PC-3 (cell line): ENCODE measurements around the gene STUM. TPM values are rescaled to one million over a fixed set of nuclear protein-coding genes. Genes with fewer than 3 reads are reported as not detected.

Experiments
- ATAC-seq: fragments of 200-7000 bp; cut with Tn5 transposase; 2 replicates; pipeline ENCODE4 v1.9.1; 2020; ENCODE audit warnings: mild to moderate bottlenecking, moderate library complexity
- BruUV-seq: library from RNA; stranded (reverse); fragments of 400-500 nt; replicated peaks from 2 replicates; lab custom pipeline; 2021; lab: Mats Ljungman, UMichigan
- CTCF ChIA-PET: fragments of 300-600 bp; sonication (Branson Sonifier 250); formaldehyde crosslinking; loops from one replicate; lab custom pipeline; 2022; ENCODE audit warnings: antibody characterized with exemption; lab: Charles Lee
- POLR2A ChIA-PET: fragments of 300-600 bp; sonication (Branson Sonifier 250); formaldehyde crosslinking; loops from one replicate; lab custom pipeline; 2022; ENCODE audit warnings: antibody characterized with exemption; ENCODE audit not compliant: unreplicated experiment; lab: Charles Lee
- DNase-seq: peaks from one replicate; pipeline ENCODE4 v3.0.0-alpha.2; 2015
- H2AFZ ChIP-seq: fragments of 300-600 bp; sonication (generic); 2 replicates; pipeline ENCODE4 v1.6.0; 2016; ENCODE audit warnings: antibody characterized with exemption, low read length
- H3F3A ChIP-seq: fragments of 300-600 bp; sonication (generic); one replicate; pipeline ENCODE4 v1.6.0; 2017; ENCODE audit warnings: antibody characterized with exemption, low read length, control low read depth, mild to moderate bottlenecking; ENCODE audit not compliant: unreplicated experiment
- H3K27ac ChIP-seq: fragments of 300-600 bp; sonication (generic); 2 replicates; pipeline ENCODE4 v1.5.1; 2016; ENCODE audit warnings: mild to moderate bottlenecking, low read length
- H3K27me3 ChIP-seq: fragments of 300-600 bp; sonication (generic); 2 replicates; pipeline ENCODE4 v1.6.1; 2016; ENCODE audit warnings: low read length, mixed read lengths
- H3K36me3 ChIP-seq: fragments of 300-600 bp; sonication (generic); 2 replicates; pipeline ENCODE4 v1.6.1; 2016; ENCODE audit warnings: low read depth, mixed run types, low read length, mixed read lengths
- H3K4me1 ChIP-seq: fragments of 300-600 bp; sonication (generic); 2 replicates; pipeline ENCODE4 v1.5.1; 2016; ENCODE audit warnings: low read length; ENCODE audit not compliant: insufficient read depth
- H3K4me2 ChIP-seq: fragments of 300-600 bp; sonication (generic); 2 replicates; pipeline ENCODE4 v1.6.0; 2016; ENCODE audit warnings: low read length
- H3K4me3 ChIP-seq: fragments of 300-600 bp; sonication (generic); 2 replicates; pipeline ENCODE4 v1.5.1; 2016; ENCODE audit warnings: mild to moderate bottlenecking, low read length, mixed read lengths
- H3K79me2 ChIP-seq: fragments of 300-600 bp; sonication (generic); 2 replicates; pipeline ENCODE4 v1.6.1; 2017; ENCODE audit warnings: low read length, mixed read lengths
- H3K9ac ChIP-seq: fragments of 300-600 bp; sonication (generic); 2 replicates; pipeline ENCODE4 v1.6.0; 2016; ENCODE audit warnings: mild to moderate bottlenecking, low read length
- H3K9me2 ChIP-seq: fragments of 300-600 bp; sonication (generic); replicated peaks from 2 replicates; pipeline ENCODE4 v1.6.1; 2016; ENCODE audit warnings: mixed run types, low read length, mixed read lengths
- H3K9me3 ChIP-seq: fragments of 300-600 bp; sonication (generic); 2 replicates; pipeline ENCODE4 v1.6.1; 2016; ENCODE audit warnings: low read length, mixed read lengths
- H4K20me1 ChIP-seq: fragments of 300-600 bp; sonication (generic); 2 replicates; pipeline ENCODE4 v1.6.1; 2016; ENCODE audit warnings: low read length, mixed read lengths
- EZH2 ChIP-seq: fragments of 300-600 bp; sonication (generic); IDR thresholded peaks from one replicate; pipeline ENCODE4 v1.6.1; 2017; ENCODE audit warnings: antibody characterized with exemption, mild to moderate bottlenecking, low read length; ENCODE audit not compliant: unreplicated experiment
- EZH2phosphoT487 ChIP-seq: fragments of 300-600 bp; sonication (generic); IDR thresholded peaks from 2 replicates; pipeline ENCODE4 v1.6.1; 2018; ENCODE audit warnings: mild to moderate bottlenecking, antibody characterized with exemption, low read length, borderline replicate concordance
- intact Hi-C: fragments of 100-400 bp; cut with micrococcal nuclease; formaldehyde crosslinking; loops from 2 replicates; pipeline ENCODE4 v1.9.0; 2023
- total RNA-seq: library from RNA; depleted of rRNA; stranded (reverse); fragments of >200 nt; gene quantifications from 2 replicates; pipeline ENCODE4 v1.2.3, GENCODE V29; 2014
- TF ChIP-seq, protein P1 (sequence below): fragments of 300-600 bp; sonication (generic); conservative IDR thresholded peaks from 2 replicates; pipeline ENCODE4 v1.5.1; 2017; ENCODE audit warnings: antibody characterized with exemption, low read depth, mild to moderate bottlenecking, low read length

The STUM gene
- total RNA-seq, 1 experiment from 2014 or later, result 0.58 TPM

DNA sequence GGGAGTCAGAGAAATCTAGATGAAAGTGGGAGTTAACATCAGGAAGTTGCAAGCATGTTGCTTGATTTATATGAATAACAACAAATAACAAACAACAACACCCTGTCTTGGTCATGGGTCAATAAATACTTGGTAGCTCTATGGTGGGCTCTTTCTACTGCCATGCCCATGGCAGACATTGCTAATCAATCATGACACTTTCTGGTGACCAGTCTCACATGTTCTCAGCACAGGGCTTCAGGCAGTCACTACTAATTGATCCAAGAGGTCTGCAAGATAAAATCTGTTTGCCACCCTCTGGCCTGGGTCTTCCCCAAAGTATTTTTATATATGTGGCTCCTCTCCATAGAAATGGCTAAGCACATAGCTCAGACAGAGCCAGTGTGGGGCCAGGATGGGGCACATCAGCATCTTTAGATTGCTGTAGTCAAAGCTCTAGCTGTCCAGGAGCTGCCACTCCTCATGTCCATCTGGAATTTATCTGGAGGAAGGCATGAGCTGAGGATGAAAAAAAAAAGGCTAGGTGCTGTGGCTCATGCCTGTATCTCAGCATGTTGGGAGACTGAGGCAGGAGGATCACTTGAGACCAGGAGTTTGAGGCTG is 51.2 kb downstream of the STUM start:
- no peak for ATAC-seq
- Histone ChIP-seq H3K27me3 (peaks cover 34% of the 10 kb centered on the region), H3K79me2 (no peaks in the 10 kb centered on the region), H3K9me2 (no peaks in the 10 kb centered on the region), H3F3A (no peaks in the 10 kb centered on the region), H3K9me3 (no peaks in the 10 kb centered on the region), H3K36me3 (no peaks in the 10 kb centered on the region), H3K9ac (no peak overlapping the region), H3K4me2 (no peak overlapping the region), H3K4me3 (no peak overlapping the region), H4K20me1 (no peaks in the 10 kb centered on the region), H3K4me1 (no peaks in the 10 kb centered on the region), H3K27ac (no peak overlapping the region), H2AFZ (no peak overlapping the region)
- CTCF ChIA-PET, result interaction anchor here (0.6 kb wide), 1 partner anchor 9 kb away, joined by 3 read pairs; no protein-coding TSS in a partner anchor
- no TSS peak for BruUV-seq
- POLR2A ChIA-PET, result no interaction called here
- TF ChIP-seq EZH2 (no peak), EZH2phosphoT487 (no peak)
- TF ChIP-seq, protein P1, sequence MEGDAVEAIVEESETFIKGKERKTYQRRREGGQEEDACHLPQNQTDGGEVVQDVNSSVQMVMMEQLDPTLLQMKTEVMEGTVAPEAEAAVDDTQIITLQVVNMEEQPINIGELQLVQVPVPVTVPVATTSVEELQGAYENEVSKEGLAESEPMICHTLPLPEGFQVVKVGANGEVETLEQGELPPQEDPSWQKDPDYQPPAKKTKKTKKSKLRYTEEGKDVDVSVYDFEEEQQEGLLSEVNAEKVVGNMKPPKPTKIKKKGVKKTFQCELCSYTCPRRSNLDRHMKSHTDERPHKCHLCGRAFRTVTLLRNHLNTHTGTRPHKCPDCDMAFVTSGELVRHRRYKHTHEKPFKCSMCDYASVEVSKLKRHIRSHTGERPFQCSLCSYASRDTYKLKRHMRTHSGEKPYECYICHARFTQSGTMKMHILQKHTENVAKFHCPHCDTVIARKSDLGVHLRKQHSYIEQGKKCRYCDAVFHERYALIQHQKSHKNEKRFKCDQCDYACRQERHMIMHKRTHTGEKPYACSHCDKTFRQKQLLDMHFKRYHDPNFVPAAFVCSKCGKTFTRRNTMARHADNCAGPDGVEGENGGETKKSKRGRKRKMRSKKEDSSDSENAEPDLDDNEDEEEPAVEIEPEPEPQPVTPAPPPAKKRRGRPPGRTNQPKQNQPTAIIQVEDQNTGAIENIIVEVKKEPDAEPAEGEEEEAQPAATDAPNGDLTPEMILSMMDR, result no peak
- DNase-seq, result no peak
- intact Hi-C loops, result no loop called here

DNA sequence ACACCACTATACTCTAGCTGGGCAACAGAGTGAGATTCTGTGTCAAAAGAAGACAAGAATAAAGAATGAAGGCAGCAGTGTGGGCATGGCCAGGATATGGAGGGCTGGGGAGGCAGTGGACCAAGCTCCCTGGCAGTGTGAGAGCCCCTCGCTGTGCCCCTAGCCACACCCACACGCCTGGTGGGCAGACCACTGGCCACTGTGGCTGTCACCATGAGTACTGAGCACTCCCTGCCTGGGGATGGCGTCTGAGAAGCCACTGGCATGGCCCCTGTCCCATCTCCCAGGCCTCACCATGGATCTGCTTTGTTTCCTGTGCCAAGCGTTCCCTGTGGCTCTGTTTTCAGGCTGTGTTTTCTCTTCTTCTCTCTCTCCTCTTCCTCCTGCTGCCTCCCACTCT is 51.7 kb downstream of the STUM start:
- H3K4me3 ChIP-seq, result no peak overlapping the region
- peaks cover 30% of the 10 kb centered on the region for H3K27me3 ChIP-seq
- no peak overlapping the region for H3K27ac ChIP-seq
- H3K9me2 ChIP-seq, result no peaks in the 10 kb centered on the region
- no peaks in the 10 kb centered on the region for H3K79me2 ChIP-seq
- no peaks in the 10 kb centered on the region for H3K9me3 ChIP-seq
- no peaks in the 10 kb centered on the region for H3F3A ChIP-seq
- H4K20me1 ChIP-seq, result no peaks in the 10 kb centered on the region
- CTCF ChIA-PET, result interaction anchor here (0.6 to 0.8 kb wide), 2 partner anchors 9 to 30 kb away, joined by 3 read pairs; no protein-coding TSS in a partner anchor
- no peak overlapping the region for H2AFZ ChIP-seq
- no peak overlapping the region for H3K4me2 ChIP-seq
- POLR2A ChIA-PET, result no interaction called here
- DNase-seq (no peak), ATAC-seq (no peak)
- BruUV-seq, result no TSS peak
- TF ChIP-seq, protein P1, result no peak
- no peak for TF ChIP-seq EZH2
- no peak for TF ChIP-seq EZH2phosphoT487
- no peaks in the 10 kb centered on the region for H3K36me3 ChIP-seq
- intact Hi-C loops, result no loop called here
- no peak overlapping the region for H3K9ac ChIP-seq
- no peaks in the 10 kb centered on the region for H3K4me1 ChIP-seq

DNA sequence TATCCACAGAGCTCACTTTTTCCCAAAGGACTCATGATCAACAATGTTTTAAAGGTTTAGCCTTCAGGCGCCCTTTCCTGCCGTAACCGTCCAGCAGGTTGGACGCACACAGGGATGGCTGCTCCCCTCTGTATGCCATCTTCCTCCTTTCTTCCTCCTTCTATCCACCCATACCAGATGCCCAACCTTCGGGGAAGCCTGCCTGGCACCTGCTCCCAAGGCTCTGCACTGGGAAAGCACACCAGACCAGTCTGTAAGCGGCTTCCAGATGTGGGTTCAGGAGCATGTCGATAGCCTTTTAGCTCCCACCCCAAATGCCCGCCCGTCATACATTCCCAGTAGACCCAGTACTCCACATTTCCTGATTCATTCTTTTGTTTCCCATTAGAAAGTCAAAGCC is 52.9 kb downstream of the STUM start:
- H3K9me3 ChIP-seq, result no peaks in the 10 kb centered on the region
- H2AFZ ChIP-seq, result no peak overlapping the region
- DNase-seq (no peak), ATAC-seq (no peak)
- no peak overlapping the region for H3K4me3 ChIP-seq
- no peak overlapping the region for H3K4me2 ChIP-seq
- no peaks in the 10 kb centered on the region for H4K20me1 ChIP-seq
- no peaks in the 10 kb centered on the region for H3K4me1 ChIP-seq
- H3F3A ChIP-seq, result no peaks in the 10 kb centered on the region
- no peaks in the 10 kb centered on the region for H3K36me3 ChIP-seq
- CTCF ChIA-PET, result no interaction called here
- no peak overlapping the region for H3K27ac ChIP-seq
- H3K9me2 ChIP-seq, result no peaks in the 10 kb centered on the region
- TF ChIP-seq, protein P1, result no peak
- TF ChIP-seq EZH2phosphoT487, result no peak
- TF ChIP-seq EZH2, result no peak
- no peak overlapping the region for H3K9ac ChIP-seq
- H3K27me3 ChIP-seq, result peaks cover 26% of the 10 kb centered on the region
- POLR2A ChIA-PET, result no interaction called here
- no TSS peak for BruUV-seq
- no peaks in the 10 kb centered on the region for H3K79me2 ChIP-seq
- intact Hi-C loops, result no loop called here
